HepG2 (cell line): ENCODE measurements around the gene SEMA5B. TPM values are rescaled to one million over a fixed set of nuclear protein-coding genes. Genes with fewer than 3 reads are reported as not detected.

ENCODE experiments used
- ATAC-seq: fragments of 200-7000 bp; cut with Tn5 transposase; 3 replicates; pipeline ENCODE4 v1.9.1; 2020; ENCODE audit warnings: mild to moderate bottlenecking, moderate library complexity
- BruUV-seq: library from RNA; stranded (reverse); fragments of 400-500 nt; replicated peaks from 2 replicates; lab custom pipeline; 2021; lab: Mats Ljungman, UMichigan
- CTCF ChIA-PET: fragments of 300-600 bp; formaldehyde crosslinking; extraction: SDS; loops from one replicate; lab custom pipeline; 2021; ENCODE audit warnings: low total read pairs, inconsistent platforms, low intra/inter-chr PET ratio; lab: Yijun Ruan, JAX
- POLR2A ChIA-PET: fragments of 350-600 bp; sonication (Branson Sonifier 250); formaldehyde crosslinking; loops from one replicate; lab custom pipeline; 2020; ENCODE audit warnings: antibody characterized with exemption, inconsistent platforms; lab: Yijun Ruan, JAX
- DNase-seq: peaks from one replicate; pipeline ENCODE4 v3.0.0-alpha.2; 2015; ENCODE audit warnings: low spot score
- FAIRE-seq: peaks from 3 replicates; lab custom pipeline; 2011; peaks lifted over from hg19 to GRCh38; lab: Jason Lieb, UNC
- H2AFZ ChIP-seq: one replicate; pipeline ENCODE4 v1.6.1; 2011; ENCODE audit warnings: low read length, inconsistent platforms
- H3K27ac ChIP-seq: fragments of 300-600 bp; 3 replicates; pipeline ENCODE4 v1.8.0; 2011; ENCODE audit warnings: mixed run types, mild to moderate bottlenecking, mixed read lengths, low read length, inconsistent platforms; ENCODE audit not compliant: insufficient read depth; ENCODE audit errors: extremely low read length
- H3K27me3 ChIP-seq, 2 experiments: fragments of 200-600 bp in 1 of 2; 2 replicates in 1 of 2; 3 replicates in 1 of 2; pipeline versions ENCODE4 v1.6.0 to v1.8.0; 2011; ENCODE audit warnings: low read length in 2 of 2, mild to moderate bottlenecking in 2 of 2, moderate library complexity in 2 of 2, inconsistent platforms in 1 of 2; ENCODE audit not compliant: insufficient read depth in 2 of 2, control insufficient read depth in 1 of 2
- H3K36me3 ChIP-seq, 2 experiments: fragments of 200-600 bp in 1 of 2; replicated peaks in 1 of 2; 2 replicates in 1 of 2; 3 replicates in 1 of 2; pipeline versions ENCODE4 v1.5.1 to v1.8.0; 2011; ENCODE audit warnings: low read length in 2 of 2, inconsistent platforms in 1 of 2; ENCODE audit not compliant: insufficient read depth in 2 of 2, control insufficient read depth in 1 of 2
- H3K4me1 ChIP-seq: 2 replicates; pipeline ENCODE4 v1.5.1; 2012; ENCODE audit warnings: low read length, inconsistent platforms; ENCODE audit not compliant: insufficient read depth
- H3K4me2 ChIP-seq: 2 replicates; pipeline ENCODE4 v1.6.0; 2011; ENCODE audit warnings: low read depth, low read length, inconsistent platforms
- H3K4me3 ChIP-seq, 3 experiments: fragments of 200-600 bp in 1 of 3; sonication (generic), shearing (Covaris generic) in 1 of 3; replicated peaks in 1 of 3; 2 replicates each; pipeline ENCODE4 v1.5.1; 2011 to 2016; ENCODE audit warnings: low read length in 3 of 3, inconsistent platforms in 2 of 3, low read depth in 2 of 3, mild to moderate bottlenecking in 2 of 3, control low read depth in 1 of 3, mixed read lengths in 1 of 3; ENCODE audit not compliant: insufficient read depth in 1 of 3
- H3K79me2 ChIP-seq: one replicate; pipeline ENCODE4 v1.6.1; 2011; ENCODE audit warnings: low read length, inconsistent platforms; ENCODE audit not compliant: insufficient read depth
- H3K9ac ChIP-seq: 2 replicates; pipeline ENCODE4 v1.6.0; 2011; ENCODE audit warnings: mild to moderate bottlenecking, low read depth, low read length, inconsistent platforms; ENCODE audit not compliant: insufficient read depth
- H3K9me3 ChIP-seq: 2 replicates; pipeline ENCODE4 v1.5.1; 2012; ENCODE audit warnings: mild to moderate bottlenecking, low read length
- H4K20me1 ChIP-seq: 2 replicates; pipeline ENCODE4 v1.6.0; 2011; ENCODE audit warnings: inconsistent platforms, mild to moderate bottlenecking, low read length, moderate library complexity; ENCODE audit not compliant: insufficient read depth
- ARNT2 ChIP-seq: sonication (generic); formaldehyde crosslinking; IDR thresholded peaks from 2 replicates; pipeline ENCODE4 v1.8.0; 2022; ENCODE audit warnings: mild to moderate bottlenecking, low read depth, missing genetic modification reagents, moderate library complexity
- CENPBD1 ChIP-seq: sonication (generic); formaldehyde crosslinking; IDR thresholded peaks from 2 replicates; pipeline ENCODE4 v1.8.0; 2022; ENCODE audit warnings: missing genetic modification reagents, low read depth, mild to moderate bottlenecking, borderline replicate concordance
- E2F2 ChIP-seq: sonication (generic); formaldehyde crosslinking; IDR thresholded peaks from 2 replicates; pipeline ENCODE4 v1.4.0; 2020; ENCODE audit warnings: missing genetic modification reagents, borderline replicate concordance
- ETS1 ChIP-seq: sonication (generic); formaldehyde crosslinking; IDR thresholded peaks from 2 replicates; pipeline ENCODE4 v1.4.0; 2020; ENCODE audit warnings: missing genetic modification reagents
- HNRNPL ChIP-seq: fragments of 200-400 bp; formaldehyde crosslinking; IDR thresholded peaks from 2 replicates; pipeline ENCODE4 v1.6.1; 2017; ENCODE audit warnings: mild to moderate bottlenecking, low read depth, low read length
- TFDP2 ChIP-seq: sonication (generic); formaldehyde crosslinking; IDR thresholded peaks from 2 replicates; pipeline ENCODE4 v1.4.0; 2020; ENCODE audit warnings: missing genetic modification reagents
- ZBTB43 ChIP-seq: sonication (generic); formaldehyde crosslinking; conservative IDR thresholded peaks from 2 replicates; pipeline ENCODE4 v1.4.0; 2020; ENCODE audit warnings: missing genetic modification reagents
- ZBTB8A ChIP-seq: sonication (generic); formaldehyde crosslinking; IDR thresholded peaks from 2 replicates; pipeline ENCODE4 v1.4.0; 2020; ENCODE audit warnings: mild to moderate bottlenecking, low read depth, missing genetic modification reagents, borderline replicate concordance
- ZNF136 ChIP-seq: sonication (generic); formaldehyde crosslinking; IDR thresholded peaks from 2 replicates; pipeline ENCODE4 v1.8.1; 2022; ENCODE audit warnings: low read depth, mild to moderate bottlenecking, moderate library complexity, missing genetic modification reagents
- ZNF18 ChIP-seq: sonication (generic); formaldehyde crosslinking; IDR thresholded peaks from 2 replicates; pipeline ENCODE4 v1.8.0; 2022; ENCODE audit warnings: mild to moderate bottlenecking, missing genetic modification reagents; ENCODE audit not compliant: insufficient replicate concordance
- ZNF20 ChIP-seq: sonication (generic); formaldehyde crosslinking; IDR thresholded peaks from 2 replicates; pipeline ENCODE4 v1.4.0; 2020; ENCODE audit warnings: mild to moderate bottlenecking, moderate library complexity, missing genetic modification reagents
- ZNF382 ChIP-seq: sonication (generic); formaldehyde crosslinking; IDR thresholded peaks from 2 replicates; pipeline ENCODE4 v1.5.0; 2020; ENCODE audit warnings: missing genetic modification reagents, mild to moderate bottlenecking, borderline replicate concordance
- ZNF83 ChIP-seq: sonication (generic); formaldehyde crosslinking; IDR thresholded peaks from 2 replicates; pipeline ENCODE4 v1.4.0; 2020; ENCODE audit warnings: missing genetic modification reagents, mild to moderate bottlenecking, borderline replicate concordance
- ZSCAN21 ChIP-seq: sonication (generic); formaldehyde crosslinking; IDR thresholded peaks from 2 replicates; pipeline ENCODE4 v1.8.0; 2022; ENCODE audit warnings: mild to moderate bottlenecking, missing genetic modification reagents, moderate library complexity, borderline replicate concordance
- WGBS: methylation state at CpG from one replicate; pipeline ENCODE4 v1.1.6; 2017; ENCODE audit warnings: low lambda C conversion rate; 5-methylcytosine and 5-hydroxymethylcytosine counted together
- in situ Hi-C: cut with HindIII; loops from 2 replicates; pipeline ENCODE4 v1.10.0; 2017; ENCODE audit warnings: low pct_unique_long_range_greater_than_20kb; ENCODE audit not compliant: extremely low pct_ligation_motif_present
- intact Hi-C: fragments of 100-400 bp; cut with micrococcal nuclease; formaldehyde crosslinking; loops from one replicate; pipeline ENCODE4 v1.10.0; 2022; ENCODE audit not compliant: unreplicated experiment
- polyA plus RNA-seq, 8 experiments: library from polyadenylated mRNA; depleted of rRNA in 3 of 8; stranded (reverse) in 7 of 8; unstranded in 1 of 8; fragments of >200 nt; fragmentation: Illumina TruSeq in 4 of 8; extraction: Trizol in 4 of 8; gene quantifications; 2 replicates each; pipeline versions ENCODE4 v1.2.1 to v1.2.3, GENCODE V29; 2011 to 2016; ENCODE audit warnings: low read depth in 4 of 8, missing spikeins in 1 of 8, mixed read lengths in 1 of 8; ENCODE audit not compliant: insufficient read depth in 1 of 8
- total RNA-seq, 5 experiments: library from RNA; depleted of rRNA; stranded (reverse); fragments of >200 nt; fragmentation: Illumina TruSeq; extraction: Trizol; gene quantifications; 2 replicates each; pipeline ENCODE4 v1.2.3, GENCODE V29; 2016; ENCODE audit warnings: low read depth in 1 of 5

Gene SEMA5B
- total and polyA plus RNA-seq, 2 of the 13 experiments (the other 11 are each of a cell fraction or from before 2014, with no cell fraction given), result not detected

GRCh38 chr3:123004201-123004918 lies 23.2 kb downstream of the SEMA5B start:
- no peaks in the 10 kb centered on the region for H3K4me1 ChIP-seq
- H4K20me1 ChIP-seq, result no peaks in the 10 kb centered on the region
- BruUV-seq, result no TSS peak
- in situ Hi-C loops, result no loop called here
- no peak for FAIRE-seq
- H3K9me3 ChIP-seq, result no peaks in the 10 kb centered on the region
- no peak for DNase-seq
- intact Hi-C loops, result no loop called here
- WGBS, result 42% methylated on average over 5 of the region's 5 CpGs
- H3K27me3 ChIP-seq, result peaks cover under 1 to 4% of the 10 kb centered on the region in 2 experiments; a peak in 3 of 5 replicates
- no peaks in the 10 kb centered on the region for H3K79me2 ChIP-seq
- no peak overlapping the region for H3K4me2 ChIP-seq
- no peak for ATAC-seq
- H3K36me3 ChIP-seq, result no peaks in the 10 kb centered on the region
- no peak overlapping the region for H3K27ac ChIP-seq
- ChIA-PET CTCF (no interaction called here), POLR2A (no interaction called here)
- no peak overlapping the region for H3K9ac ChIP-seq
- no peak overlapping the region for H2AFZ ChIP-seq
- no peak for TF ChIP-seq ZNF382 (CRISPR knock-in tag)
- TF ChIP-seq ZNF18 (CRISPR knock-in tag), result no peak
- no peak for TF ChIP-seq ZNF20 (CRISPR knock-in tag)
- no peak for TF ChIP-seq TFDP2 (CRISPR knock-in tag)
- TF ChIP-seq ZNF136 (CRISPR knock-in tag), result no peak
- TF ChIP-seq ARNT2 (CRISPR knock-in tag), result no peak
- TF ChIP-seq ZBTB8A (CRISPR knock-in tag), result no peak
- no peak for TF ChIP-seq ETS1 (CRISPR knock-in tag)
- TF ChIP-seq ZSCAN21 (CRISPR knock-in tag), result no peak
- no peak for TF ChIP-seq E2F2
- no peak for TF ChIP-seq HNRNPL
- no peak for TF ChIP-seq ZNF83 (CRISPR knock-in tag)
- TF ChIP-seq ZBTB43 (CRISPR knock-in tag), result no peak
- no peak for TF ChIP-seq CENPBD1
- TF ChIP-seq, all 625 proteins: peak for 0
- no peak overlapping the region for H3K4me3 ChIP-seq
